Heart left ventricle (tissue), 16 donors: ENCODE results near the gene SEMA3E. TPM values are rescaled to one million over a fixed set of nuclear protein-coding genes. Genes with fewer than 3 reads are reported as not detected.
"Not testable (repeated sequence)": the region's sequence is repeated elsewhere in the genome, so short reads cannot be mapped to it uniquely, and the experiment has no call there.

Source experiments
- ATAC-seq, 4 donors: fragments of 200-7000 bp; cut with Tn5 transposase; one replicate each; pipeline ENCODE4 v1.9.1; 2020 to 2022; ENCODE audit warnings: moderate library complexity in 4 of 4, mild to moderate bottlenecking in 3 of 4, moderate number of reproducible peaks in 1 of 4
- DNase-seq, 5 donors: peaks; one replicate each; pipeline ENCODE4 v3.0.0-alpha.2; 2020
- H3K27ac ChIP-seq, 12 donors: fragments of 200-600 bp; sonication (generic) in 4 of 12; one replicate each; pipeline versions ENCODE4 v1.5.0 to v1.8.0; 2016 to 2022; ENCODE audit warnings: mild to moderate bottlenecking in 2 of 12
- H3K27me3 ChIP-seq, 9 donors: fragments of 200-600 bp; sonication (generic) in 2 of 9; one replicate each; pipeline versions ENCODE4 v1.5.1 to v1.8.0; 2016 to 2022; ENCODE audit warnings: mild to moderate bottlenecking in 3 of 9
- H3K36me3 ChIP-seq, 9 donors: fragments of 200-600 bp; sonication (generic) in 2 of 9; one replicate each; pipeline versions ENCODE4 v1.5.0 to v1.8.0; 2018 to 2022; ENCODE audit warnings: mild to moderate bottlenecking in 2 of 9
- H3K4me1 ChIP-seq, 12 donors: fragments of 200-600 bp; sonication (generic) in 4 of 12; one replicate each; pipeline versions ENCODE4 v1.5.0 to v1.8.0; 2016 to 2022; ENCODE audit warnings: mild to moderate bottlenecking in 3 of 12
- H3K4me3 ChIP-seq, 12 donors: fragments of 200-600 bp; sonication (generic) in 4 of 12; one replicate each; pipeline versions ENCODE4 v1.5.0 to v1.8.0; 2017 to 2022; ENCODE audit warnings: mild to moderate bottlenecking in 9 of 12, moderate library complexity in 4 of 12
- H3K9me3 ChIP-seq, 12 donors: fragments of 200-600 bp; sonication (generic) in 4 of 12; one replicate each; pipeline versions ENCODE4 v1.5.0 to v1.8.0; 2016 to 2022; ENCODE audit warnings: mild to moderate bottlenecking in 1 of 12
- CTCF ChIP-seq, 12 donors: fragments of 200-600 bp; sonication (generic) in 4 of 12; IDR thresholded peaks; one replicate each; pipeline versions ENCODE4 v1.5.0 to v1.8.0; 2018 to 2022; ENCODE audit warnings: antibody characterized with exemption in 12 of 12, mild to moderate bottlenecking in 5 of 12
- POLR2A ChIP-seq, 2 donors: fragments of 450-650 bp; IDR thresholded peaks; one replicate each; pipeline ENCODE4 v1.6.1; 2017; ENCODE audit warnings: antibody characterized with exemption in 2 of 2, mild to moderate bottlenecking in 2 of 2, moderate library complexity in 2 of 2
- WGBS, 4 donors: extraction: QIAGEN DNeasy Blood & Tissue Kit in 2 of 4; methylation state at CpG; one replicate each; pipeline versions ENCODE4 v1.1.5 to v1.1.7; 2013 to 2018; 5-methylcytosine and 5-hydroxymethylcytosine counted together
- intact Hi-C, 10 donors: fragments of 100-400 bp; cut with DNase I; formaldehyde crosslinking; loops; one replicate each; pipeline versions ENCODE4 v1.11.1 to v1.14.2; 2022
- polyA plus RNA-seq, 2 donors: library from polyadenylated mRNA; stranded (reverse); fragments of 200-250 nt; gene quantifications; one replicate each; pipeline ENCODE4 v1.2.3, GENCODE V29; 2013
- total RNA-seq, 9 donors: library from RNA; depleted of rRNA in 2 of 9; stranded (reverse); fragments of >200 nt in 2 of 9; fragmentation: NEBNext Ultra II Directional in 3 of 9; extraction: Animal tissue kit (Norgen Biotek cat#: 25700) in 3 of 9; gene quantifications; one replicate each; pipeline versions ENCODE4 v1.1.0 to v1.2.4, GENCODE V29; 2016 to 2023
- donor health status: ischemic (EF 13 %, LVEDD 7.1; RV severe dilation, severe dysfunction).
- donor health status: healthy with polysubstance abuse.
- donor health status: DM: no; HTN: yes; CAD: no.
- donor health status: DM: no; HTN: no; CAD: no.
- donor health status: ischemic (EF 25% LVEDD 6.9; RV normal size, moderate dysfunction).
- donor health status: ischemic (EF 25% LVEDD 5.7; RV mildly dilated, moderate dysfunction).
- donor health status: healthy.
- donor health status: DM: yes; HTN: yes; CAD: no.
- donor health status: ischemic (EF 35%, LVEDD 5.7; RV mildly dilated, moderate dysfunction).
- donor health status: nonischemic (EF 11% LVEDD 7.7; RV severe dilation, severe dysfunction).
- donor health status: DM: yes; HTN: yes; CAD: no.
- donor health status: PGD.
- donor health status: ischemic (EF 29% LVEDD 5.4; RV normal size, mild dysfunction).
- donor health status: nonischemic (EF 23%, LVEDD 6.1; RV moderate dilation, normal function).

The SEMA3E gene
- total and polyA plus RNA-seq, 11 donors, result 0.04 to 1.2 (median 0.17) TPM; not detected in 3

- Histone ChIP-seq H3K4me1 (no peaks in the 10 kb centered on the region), H3K27ac (no peak overlapping the region), H3K36me3 (no peaks in the 10 kb centered on the region), H3K9me3 (no peaks in the 10 kb centered on the region), H3K4me3 (no peak overlapping the region), H3K27me3 (no peaks in the 10 kb centered on the region)
- intact Hi-C loops, result no loop called here
- TF ChIP-seq CTCF (IDR thresholded peaks at IDR 0.05) (no peak), POLR2A (IDR thresholded peaks at IDR 0.05) (no peak)
- ATAC-seq (no peak), DNase-seq (no peak)
Measured at GRCh38 chr7:83449781-83450180, 199.2 kb downstream of the SEMA3E start.

GRCh38 chr7:83447681-83448080 lies 201.3 kb downstream of the SEMA3E start:
- intact Hi-C loops, result no loop called here
- H3K4me1 ChIP-seq, result no peaks in the 10 kb centered on the region
- H3K27ac ChIP-seq, result no peak overlapping the region
- ATAC-seq (no peak), DNase-seq (no peak)
- 81 to 85% (median 83%) methylated on average over 2 of the region's 2 CpGs for WGBS, 4 donors
- no peaks in the 10 kb centered on the region for H3K36me3 ChIP-seq
- H3K4me3 ChIP-seq, result no peak overlapping the region
- H3K9me3 ChIP-seq, result no peaks in the 10 kb centered on the region
- H3K27me3 ChIP-seq, result no peaks in the 10 kb centered on the region
- TF ChIP-seq CTCF (IDR thresholded peaks at IDR 0.05), result no peak
- TF ChIP-seq POLR2A (IDR thresholded peaks at IDR 0.05), result no peak

GRCh38 chr7:83446102-83446669 lies 202.8 kb downstream of the SEMA3E start:
- WGBS, 4 donors, result 46 to 62% (median 61%) methylated on average over 4 of the region's 4 CpGs
- intact Hi-C loops, result no loop called here
- H3K27me3 ChIP-seq, result no peaks in the 10 kb centered on the region

GRCh38 chr7:83442911-83443310 lies 206.0 kb downstream of the SEMA3E start:
- Histone ChIP-seq H3K9me3 (no peaks in the 10 kb centered on the region), H3K27me3 (no peaks in the 10 kb centered on the region), H3K36me3 (no peaks in the 10 kb centered on the region), H3K27ac (no peak overlapping the region), H3K4me3 (no peak overlapping the region), H3K4me1 (no peaks in the 10 kb centered on the region)
- 56 to 64% (median 58%) methylated on average over 3 of the region's 3 CpGs for WGBS, 4 donors
- no peak for ATAC-seq
- intact Hi-C loops, result no loop called here
- no peak for DNase-seq
- no peak for TF ChIP-seq CTCF (IDR thresholded peaks at IDR 0.05)
- TF ChIP-seq POLR2A (IDR thresholded peaks at IDR 0.05), result no peak

More at GRCh38 chr7:83446102-83446669, 202.8 kb downstream of the SEMA3E start:
- Histone ChIP-seq H3K9me3 (no peaks in the 10 kb centered on the region), H3K4me3 (no peak overlapping the region), H3K27ac (no peak overlapping the region), H3K36me3 (no peaks in the 10 kb centered on the region), H3K4me1 (no peaks in the 10 kb centered on the region)
- ATAC-seq (no peak), DNase-seq (no peak)
- TF ChIP-seq POLR2A (IDR thresholded peaks at IDR 0.05), result no peak

- intact Hi-C loops, result no loop called here
- no peak for ATAC-seq
- 66 to 77% (median 71%) methylated on average over 4 of the region's 4 CpGs for WGBS, 4 donors
Measured at GRCh38 chr7:83439026-83439425, 209.9 kb downstream of the SEMA3E start.

GRCh38 chr7:83430289-83430688 lies 218.7 kb downstream of the SEMA3E start:
- H3K9me3 ChIP-seq, H3K27me3 ChIP-seq, H3K4me1 ChIP-seq, DNase-seq, H3K36me3 ChIP-seq, ATAC-seq, H3K4me3 ChIP-seq, H3K27ac ChIP-seq, intact Hi-C loops: not testable (repeated sequence)
- WGBS, 4 donors, result 83 to 90% (median 90%) methylated on average over 5 of the region's 5 CpGs

More at GRCh38 chr7:83439026-83439425, 209.9 kb downstream of the SEMA3E start:
- DNase-seq, result no peak
- no peak for TF ChIP-seq POLR2A (IDR thresholded peaks at IDR 0.05)
- TF ChIP-seq CTCF (IDR thresholded peaks at IDR 0.05), result no peak
- H3K4me1 ChIP-seq, result no peaks in the 10 kb centered on the region
- no peaks in the 10 kb centered on the region for H3K27me3 ChIP-seq
- H3K9me3 ChIP-seq, result no peaks in the 10 kb centered on the region
- no peaks in the 10 kb centered on the region for H3K36me3 ChIP-seq
- no peak overlapping the region for H3K27ac ChIP-seq
- H3K4me3 ChIP-seq, result no peak overlapping the region
